ENCODE measurements around the gene CHADL.

GRCh38 chr22:41267958-41268357, 27.2 kb upstream of the CHADL start:
- TF ChIP-seq CTCF (optimal IDR thresholded peaks at IDR 0.05 in 1 of 3, IDR thresholded peaks at IDR 0.05 in 1 of 3, conservative IDR thresholded peaks at IDR 0.05 in 1 of 3; ENCODE audit: extremely low read depth in 1 of 3, insufficient read depth in 2 of 3, low read length in 3 of 3) (no peak), EZH2 (IDR thresholded peaks at IDR 0.05; ENCODE audit: low read length) (no peak)
